Measurements from ENCODE around the gene EXOC3L1.

DNA sequence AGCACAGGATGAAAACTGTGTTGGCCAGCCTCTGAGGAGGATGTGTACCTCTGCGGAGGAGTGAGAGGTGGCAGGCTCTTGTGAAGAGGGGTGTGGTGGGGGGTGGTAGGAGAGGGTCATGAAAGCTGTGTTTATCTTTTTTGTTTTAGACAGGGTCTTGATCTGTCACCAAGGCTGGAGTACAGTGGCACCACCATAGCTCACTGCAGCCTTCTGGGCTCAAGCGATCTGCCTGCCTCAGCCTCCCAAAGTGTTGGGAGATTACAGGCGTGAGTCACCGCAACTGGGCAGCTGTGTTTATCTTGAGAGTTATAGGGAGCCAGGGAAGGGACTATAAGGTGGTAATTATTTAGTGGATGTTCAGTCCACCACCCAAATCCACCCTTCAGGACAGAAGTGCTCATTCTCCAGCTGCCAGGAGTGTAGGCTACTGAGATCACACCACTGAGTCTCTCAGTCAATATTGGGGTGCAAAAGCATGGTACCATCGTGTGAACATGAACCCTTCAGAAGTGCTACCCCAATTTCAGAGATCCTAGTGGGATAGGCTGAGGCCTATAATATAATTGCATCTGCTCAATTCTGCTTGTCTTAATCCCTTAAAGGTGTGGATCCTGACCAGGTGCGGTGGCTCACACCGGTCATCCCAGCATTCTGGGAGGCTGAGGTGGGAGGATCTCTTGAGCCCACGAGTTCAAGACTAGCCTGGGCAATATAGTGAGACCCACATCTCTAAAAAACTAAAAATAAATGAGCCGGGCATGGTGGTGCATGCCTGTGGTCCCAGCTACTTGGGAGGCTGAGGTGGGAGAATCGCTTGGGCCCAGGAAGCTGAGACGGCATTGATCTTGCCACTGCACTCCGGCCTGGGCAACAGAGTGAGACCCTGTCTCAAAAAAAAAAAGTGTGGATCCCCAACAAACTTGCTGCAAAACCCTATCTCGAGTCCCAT is 788 bp upstream of the EXOC3L1 start:
- TF ChIP-seq FOXP2 (optimal IDR thresholded peaks at IDR 0.05; ENCODE audit: borderline replicate concordance, extremely low read depth, extremely low read length, insufficient read depth) (no peak), POLR2AphosphoS5 (IDR thresholded peaks at IDR 0.05; ENCODE audit: low read depth, low read length) (no peak), TAF1 (IDR thresholded peaks at IDR 0.05; ENCODE audit: borderline replicate concordance, insufficient read depth, low read length) (no peak)
